GM19438 (cell line): ENCODE data around the gene PAXX.

ENCODE experiments used
- ATAC-seq: cut with Tn5 transposase; IDR thresholded peaks from one replicate; pipeline ENCODE4 v1.9.1; 2021; ENCODE audit warnings: low read depth; ENCODE audit not compliant: unreplicated experiment

Gene PAXX, protein sequence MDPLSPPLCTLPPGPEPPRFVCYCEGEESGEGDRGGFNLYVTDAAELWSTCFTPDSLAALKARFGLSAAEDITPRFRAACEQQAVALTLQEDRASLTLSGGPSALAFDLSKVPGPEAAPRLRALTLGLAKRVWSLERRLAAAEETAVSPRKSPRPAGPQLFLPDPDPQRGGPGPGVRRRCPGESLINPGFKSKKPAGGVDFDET

GRCh38 chr9:136991993-136992818 lies at the start of gene PAXX:
Gene PAXX, plus strand, starts transcription at chr9:136992422. Its CDS starts 22 bp downstream, at chr9:136992444.
- peak; percentile 71 for ATAC-seq

- no peak for ATAC-seq
These were observed 49.4 kb upstream of the PAXX start for GRCh38 chr9:136942881-136943230.

- peak; percentile 22 for ATAC-seq
These were observed 48.7 kb upstream of the PAXX start for GRCh38 chr9:136943291-136944211.

GRCh38 chr9:136944212-136944518 lies 48.1 kb upstream of the PAXX start:
- ATAC-seq, result peak; percentile 30

DNA sequence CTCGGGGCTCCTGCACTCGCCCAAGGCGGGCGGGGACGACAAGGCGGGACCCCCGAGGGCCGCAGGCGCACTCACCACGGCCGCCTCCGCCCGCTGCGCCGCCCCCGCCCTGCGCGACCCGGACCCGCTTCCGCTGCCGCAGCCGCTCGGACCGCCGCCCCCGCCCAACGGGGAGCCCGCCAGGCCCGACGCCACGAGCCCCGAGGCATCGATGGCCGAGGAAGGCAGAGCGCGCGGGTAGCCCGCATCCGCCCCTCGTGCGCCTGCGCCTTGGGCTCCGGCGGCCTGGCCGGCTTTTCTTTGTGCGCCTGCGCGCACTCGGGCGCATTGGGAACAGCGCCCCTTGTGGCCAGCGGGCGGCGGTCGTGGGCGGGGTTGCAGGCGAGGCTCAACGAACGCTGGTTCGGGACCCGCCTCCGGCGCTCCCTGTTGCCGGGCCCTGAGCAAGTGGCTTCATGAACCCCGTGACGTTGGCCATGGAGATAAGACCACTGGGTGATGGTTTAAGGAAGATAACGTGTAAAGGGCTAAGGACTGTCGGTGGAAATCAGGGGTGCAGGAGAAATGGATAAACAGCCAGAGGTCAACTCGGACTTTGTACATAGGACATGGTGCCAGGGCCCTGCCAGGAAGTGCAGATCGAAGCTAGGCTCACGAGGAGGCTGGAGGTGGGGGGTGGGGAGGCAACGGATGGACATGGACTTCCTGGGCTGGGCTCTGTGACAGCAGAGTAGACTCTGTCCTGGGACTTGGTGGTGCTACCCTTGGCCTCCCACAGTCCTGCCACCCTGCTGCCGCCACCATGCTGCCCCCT lies 47.5 kb upstream of the PAXX start, which contains the start of the genes C8G and FBXW5:
Gene C8G, plus strand, starts transcription at position 725 of the 814 bp plus-strand sequence. Its CDS starts 78 bp downstream, at position 803.
Gene FBXW5, minus strand, starts transcription at position 220 of the 814 bp plus-strand sequence. CDS start 655 bp downstream, outside the sequence.
- ATAC-seq, result peak; percentile 66

DNA sequence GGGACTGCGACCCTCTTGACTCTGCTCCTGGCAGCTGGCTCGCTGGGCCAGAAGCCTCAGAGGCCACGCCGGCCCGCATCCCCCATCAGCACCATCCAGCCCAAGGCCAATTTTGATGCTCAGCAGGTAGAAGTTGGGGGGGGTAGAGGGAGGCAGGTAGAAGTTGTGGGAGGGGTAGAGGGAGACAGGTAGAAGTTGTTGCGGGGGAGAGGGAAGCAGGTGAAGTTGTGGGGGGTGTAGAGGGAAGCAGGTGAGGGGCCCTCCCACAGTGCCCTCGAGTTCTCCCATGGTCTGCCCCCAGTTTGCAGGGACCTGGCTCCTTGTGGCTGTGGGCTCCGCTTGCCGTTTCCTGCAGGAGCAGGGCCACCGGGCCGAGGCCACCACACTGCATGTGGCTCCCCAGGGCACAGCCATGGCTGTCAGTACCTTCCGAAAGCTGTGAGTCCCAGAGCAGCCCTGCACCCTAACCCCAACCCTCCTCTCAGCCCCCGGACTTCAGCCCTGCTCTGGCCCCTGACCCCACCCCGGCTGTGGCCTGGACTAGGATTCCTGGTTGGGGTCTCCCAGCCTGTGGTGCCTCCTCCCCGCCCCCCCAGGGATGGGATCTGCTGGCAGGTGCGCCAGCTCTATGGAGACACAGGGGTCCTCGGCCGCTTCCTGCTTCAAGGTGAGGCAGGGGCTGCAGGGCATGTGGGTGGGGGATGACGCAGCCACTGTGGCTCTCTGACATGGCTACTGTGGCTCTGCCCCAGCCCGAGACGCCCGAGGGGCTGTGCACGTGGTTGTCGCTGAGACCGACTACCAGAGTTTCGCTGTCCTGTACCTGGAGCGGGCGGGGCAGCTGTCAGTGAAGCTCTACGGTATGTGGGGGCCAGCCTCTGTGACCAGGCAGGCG lies 46.6 kb upstream of the PAXX start:
- no peak for ATAC-seq

DNA sequence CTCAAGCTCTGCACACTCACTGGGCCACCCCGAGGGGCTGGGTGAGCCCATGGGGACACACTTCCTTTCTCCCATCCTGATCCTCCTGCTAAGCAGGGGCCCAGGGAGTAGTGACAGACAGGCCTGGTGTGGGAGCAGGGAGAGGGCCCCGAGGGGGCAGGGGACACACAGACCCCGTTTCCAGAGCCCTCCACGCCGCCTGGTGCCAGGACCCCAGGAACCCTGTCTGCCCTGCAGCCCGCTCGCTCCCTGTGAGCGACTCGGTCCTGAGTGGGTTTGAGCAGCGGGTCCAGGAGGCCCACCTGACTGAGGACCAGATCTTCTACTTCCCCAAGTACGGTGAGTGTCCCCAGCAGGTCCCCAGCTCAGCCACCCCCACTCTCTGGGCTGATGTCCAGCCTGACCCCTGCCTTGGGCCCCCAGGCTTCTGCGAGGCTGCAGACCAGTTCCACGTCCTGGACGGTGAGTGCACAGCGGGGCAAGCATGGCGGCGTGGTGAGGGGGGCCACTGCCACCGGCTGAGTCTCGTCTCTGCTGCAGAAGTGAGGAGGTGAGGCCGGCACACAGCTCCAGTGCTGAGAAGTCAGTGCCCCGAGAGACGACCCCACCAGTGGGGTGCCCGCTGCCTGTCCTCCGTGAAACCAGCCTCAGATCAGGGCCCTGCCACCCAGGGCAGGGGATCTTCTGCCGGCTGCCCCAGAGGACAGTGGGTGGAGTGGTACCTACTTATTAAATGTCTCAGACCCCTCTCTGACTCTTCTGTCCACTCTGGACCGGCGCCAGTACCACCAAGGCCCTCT lies 45.8 kb upstream of the PAXX start:
- no peak for ATAC-seq

- no peak for ATAC-seq
These were observed 45.0 kb upstream of the PAXX start for GRCh38 chr9:136947028-136947891.

GRCh38 chr9:136947955-136948510 lies 44.2 kb upstream of the PAXX start:
- no peak for ATAC-seq

GRCh38 chr9:136949239-136949816 lies 42.9 kb upstream of the PAXX start:
- no peak for ATAC-seq

DNA sequence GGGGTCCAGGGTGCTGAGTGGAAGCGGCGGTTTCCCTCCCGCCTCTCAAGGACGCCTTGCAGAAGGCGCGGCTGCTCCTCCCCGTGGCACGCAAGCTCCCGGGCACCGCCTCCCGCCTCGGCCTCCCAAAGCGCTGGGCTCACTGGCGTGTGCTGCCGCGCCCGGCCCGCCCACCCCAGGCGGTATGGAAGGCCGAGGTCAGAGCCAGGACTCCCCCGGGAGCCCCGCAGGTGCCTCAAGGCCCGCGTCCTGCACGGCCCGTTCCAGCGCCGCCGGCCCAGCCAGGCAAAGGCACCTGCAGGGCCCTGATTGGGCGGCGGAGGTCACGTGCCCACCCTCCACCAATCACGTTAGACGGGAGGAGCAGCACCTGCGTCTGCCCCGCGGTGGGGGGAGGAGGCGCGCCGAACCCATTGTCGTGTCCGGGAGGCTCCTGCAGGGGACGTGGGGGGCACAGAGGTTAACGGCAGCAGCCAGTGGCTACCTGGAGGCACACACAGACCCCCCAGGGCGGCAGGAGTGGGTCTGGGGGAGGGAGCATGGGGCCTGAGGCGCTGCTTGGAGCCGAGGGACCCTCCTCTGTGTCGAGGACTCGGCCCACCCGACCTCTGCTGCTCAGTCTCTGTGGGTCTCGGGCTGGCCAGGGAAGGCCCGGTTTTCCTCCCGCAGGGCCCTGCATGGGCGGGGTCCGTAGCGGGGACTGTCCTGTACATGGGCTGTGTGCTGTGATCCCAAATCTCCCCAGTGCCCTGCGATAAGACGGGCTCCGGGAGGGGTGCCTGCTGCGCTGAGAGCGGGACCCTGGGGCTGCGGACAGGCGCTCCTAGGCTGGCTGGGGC lies 42.2 kb upstream of the PAXX start:
- peak; percentile 81 for ATAC-seq

- no peak for ATAC-seq
These were observed 41.5 kb upstream of the PAXX start for GRCh38 chr9:136950656-136951276.

- no peak for ATAC-seq
These were observed 40.5 kb upstream of the PAXX start, which contains the start of gene LCN12 for GRCh38 chr9:136951541-136952320. Gene LCN12, plus strand, starts transcription at chr9:136952273. Its CDS starts 55 bp downstream, at chr9:136952328.

DNA sequence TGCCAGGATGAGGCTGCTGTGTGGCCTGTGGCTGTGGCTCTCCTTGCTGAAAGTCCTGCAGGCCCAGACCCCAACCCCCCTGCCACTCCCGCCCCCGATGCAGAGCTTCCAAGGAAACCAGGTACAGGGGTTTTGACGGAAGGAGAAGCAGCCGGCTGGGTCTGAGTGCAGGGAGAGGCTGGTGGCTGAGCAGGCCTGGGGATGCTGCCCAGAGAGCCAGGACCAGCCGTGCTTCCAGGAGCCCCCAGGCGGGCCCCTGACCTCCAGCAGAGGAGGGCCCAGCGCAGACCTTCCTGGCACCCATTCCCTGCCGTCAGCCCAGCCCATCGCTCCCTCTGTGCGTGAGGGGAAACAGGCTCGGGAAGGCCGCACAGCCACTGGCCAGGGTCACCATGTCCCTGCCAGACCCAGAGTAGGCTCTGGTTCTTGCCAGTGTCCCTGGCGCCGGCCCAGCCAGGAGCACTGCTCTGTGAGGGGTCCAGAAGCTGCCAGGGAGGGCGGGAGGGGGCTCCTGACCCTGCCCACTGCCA lies 39.8 kb upstream of the PAXX start:
- no peak for ATAC-seq
